SH-SY5Y (cell line): ENCODE data around the gene CHD1L.

Source experiments
- GATA2 ChIP-seq: IDR thresholded peaks from 2 replicates; pipeline ENCODE4 v1.6.1; 2011; ENCODE audit warnings: mild to moderate bottlenecking, low read depth, low read length
- GATA3 ChIP-seq: IDR thresholded peaks from 2 replicates; pipeline ENCODE4 v1.6.1; 2011; ENCODE audit warnings: low read depth, mild to moderate bottlenecking, low read length, moderate library complexity

CHD1L gene

DNA sequence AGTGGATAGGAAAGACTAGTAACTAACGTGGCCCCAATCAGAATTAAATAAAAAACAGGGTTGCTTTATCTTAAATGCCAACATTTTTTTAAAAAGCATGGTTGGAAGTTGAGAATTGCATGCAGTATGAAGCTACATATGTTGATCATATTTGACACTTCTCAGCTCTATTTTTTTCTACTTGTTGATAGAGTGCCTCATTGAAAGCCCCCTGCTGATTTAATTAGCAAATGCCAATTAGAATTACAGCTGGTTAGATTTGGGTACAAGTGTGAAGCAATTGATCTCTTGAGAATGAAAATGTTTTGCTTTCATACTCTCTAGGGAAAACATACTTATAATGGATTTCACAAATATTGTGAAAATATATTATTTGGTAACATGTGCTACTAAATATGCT lies 40.5 kb downstream of the CHD1L start:
- TF ChIP-seq GATA3 (no peak), GATA2 (no peak)

GRCh38 chr1:147287133-147287865 lies 44.8 kb downstream of the CHD1L start:
- TF ChIP-seq GATA2 (no peak), GATA3 (no peak)

DNA sequence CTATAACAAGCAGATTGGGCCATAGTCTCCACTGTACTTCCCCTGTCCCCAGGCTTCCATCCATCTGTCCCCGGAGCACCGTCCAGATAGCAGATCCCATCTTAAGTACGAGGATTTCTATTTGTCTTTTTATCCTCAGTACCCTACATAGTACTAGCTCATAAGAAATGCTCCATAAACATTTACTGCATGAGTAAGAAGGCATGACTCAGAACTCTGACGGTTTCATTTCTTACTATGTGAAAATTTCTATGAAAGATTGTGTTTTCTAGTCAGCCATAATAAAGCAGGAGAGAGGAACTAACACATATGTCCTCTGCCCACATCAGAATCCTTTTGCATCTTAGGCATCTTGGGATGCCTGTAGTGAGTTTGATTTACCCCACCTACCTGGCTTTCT lies 49.5 kb downstream of the CHD1L start:
- no peak for TF ChIP-seq GATA3
- TF ChIP-seq GATA2 = no peak

- TF ChIP-seq GATA3 (no peak), GATA2 (no peak)
Measured at GRCh38 chr1:147292631-147293251, 50.3 kb downstream of the CHD1L start.

- TF ChIP-seq GATA2 (no peak), GATA3 (no peak)
Measured at GRCh38 chr1:147297438-147297837, 55.0 kb downstream of the CHD1L start.

- TF ChIP-seq GATA2 = no peak
- TF ChIP-seq GATA3 = no peak
Measured at GRCh38 chr1:147316968-147317367, 74.5 kb downstream of the CHD1L start.

DNA sequence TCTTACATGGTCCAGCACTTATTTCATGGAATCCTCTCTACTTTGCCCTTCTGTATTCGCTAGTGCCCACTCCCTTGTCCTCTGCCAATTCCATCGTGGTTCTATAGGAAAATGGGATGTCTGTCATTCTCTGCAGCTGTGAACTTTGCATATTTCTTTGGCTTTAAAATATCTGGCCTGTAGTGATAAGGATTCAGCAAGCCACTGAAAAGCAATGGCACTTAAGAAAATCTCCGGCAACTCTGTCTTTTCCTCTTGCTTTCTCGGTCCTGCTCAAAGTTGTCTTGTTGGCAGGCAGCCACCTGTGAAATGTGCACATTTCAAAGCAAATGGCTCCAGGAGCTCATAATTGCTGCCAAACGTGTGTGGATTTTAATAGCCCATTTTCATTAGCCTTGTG lies 91.8 kb downstream of the CHD1L start:
- no peak for TF ChIP-seq GATA2
- TF ChIP-seq GATA3 = no peak

GRCh38 chr1:147336291-147336690 lies 93.8 kb downstream of the CHD1L start:
- TF ChIP-seq GATA3 = no peak
- TF ChIP-seq GATA2 = no peak

DNA sequence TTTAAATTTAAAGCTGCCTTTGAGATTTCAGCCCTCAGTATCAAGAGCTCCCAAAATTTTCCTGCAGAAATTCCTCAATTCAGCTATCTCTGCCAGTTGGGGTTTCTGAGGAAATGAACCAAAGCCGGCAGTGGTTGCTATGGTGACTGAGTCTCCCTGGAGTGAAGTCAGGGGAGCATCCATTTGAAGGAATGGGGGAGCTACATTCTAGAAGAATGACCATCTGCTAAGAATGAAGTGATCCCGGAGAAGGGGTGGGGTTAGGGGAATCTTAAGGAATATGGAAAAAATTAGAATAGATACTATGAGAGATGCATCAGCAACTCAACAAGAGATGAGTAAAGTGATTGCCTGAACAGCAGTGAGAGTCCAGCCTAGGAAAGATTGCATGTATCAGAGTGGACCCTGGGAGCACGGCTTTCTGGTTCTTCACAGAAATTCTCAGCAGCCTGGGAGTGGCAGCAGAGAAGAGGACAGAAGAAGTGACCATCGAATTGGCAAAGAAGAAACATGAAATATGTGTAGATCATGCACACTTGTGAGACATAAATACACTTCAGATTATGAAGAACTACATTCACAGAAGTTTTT lies 94.7 kb downstream of the CHD1L start:
- TF ChIP-seq GATA2 = no peak
- no peak for TF ChIP-seq GATA3

DNA sequence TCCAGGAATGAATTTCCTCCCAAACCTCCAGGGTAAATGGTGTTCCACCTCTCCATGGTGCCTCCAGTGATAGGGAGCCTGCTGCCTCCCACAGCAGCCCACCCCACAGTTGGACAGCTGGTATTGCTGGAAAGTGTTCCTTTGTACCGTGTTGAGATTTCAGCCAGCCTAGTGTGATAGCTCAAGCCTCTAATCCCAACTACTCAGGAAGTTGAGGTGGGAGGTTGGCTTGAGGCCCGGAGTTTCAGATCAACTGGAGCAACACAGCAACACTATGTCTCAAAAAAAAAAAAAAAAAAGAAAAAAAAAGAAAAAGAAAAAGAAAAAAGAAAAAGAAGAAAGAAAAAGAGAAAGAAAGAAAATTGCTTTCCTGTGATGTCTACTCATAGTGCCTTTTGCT lies 96.1 kb downstream of the CHD1L start:
- TF ChIP-seq GATA2 (no peak), GATA3 (no peak)

DNA sequence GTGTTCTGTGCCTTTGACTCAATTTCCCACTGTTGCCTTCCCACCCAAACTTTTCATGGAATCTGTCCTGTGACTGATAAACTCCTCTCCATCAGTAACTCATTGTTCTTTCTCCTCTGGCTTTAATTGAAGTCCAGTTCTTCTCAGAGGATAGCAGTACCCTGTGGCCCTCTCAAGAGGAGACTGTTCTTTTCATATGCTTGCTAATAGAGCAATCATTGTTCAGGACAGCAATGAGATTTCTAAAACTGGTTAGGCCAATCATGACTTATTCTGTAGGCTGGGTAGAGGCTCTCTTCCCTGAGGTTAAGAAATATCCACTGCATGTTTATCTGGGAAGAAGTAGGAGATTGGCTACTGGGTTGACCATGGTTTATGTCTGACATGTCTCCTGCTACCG lies 98.8 kb downstream of the CHD1L start:
- no peak for TF ChIP-seq GATA3
- no peak for TF ChIP-seq GATA2
